Measurements from ENCODE around the gene FMN1. TPM values are rescaled to one million over a fixed set of nuclear protein-coding genes. Genes with fewer than 3 reads are reported as not detected.

Gene FMN1
- total RNA-seq, 2 donors from 2014 or later: 26.9 to 27.5 TPM

- ATAC-seq (ENCODE audit: insufficient number of reproducible peaks, low FRiP score, low read depth) (no peak), DNase-seq (ENCODE audit: low spot score) (no peak)
- no peaks in the 10 kb centered on the region for H3K4me1 ChIP-seq (ENCODE audit: control insufficient read depth in 1 of 2, low read depth in 2 of 2)
- no peak overlapping the region for H3K4me3 ChIP-seq
- no peaks in the 10 kb centered on the region for H3K9me3 ChIP-seq
- H3K27me3 ChIP-seq (replicated peaks; ENCODE audit: insufficient read depth): no peaks in the 10 kb centered on the region
- H3K27ac ChIP-seq: no peak overlapping the region
- no peak for TF ChIP-seq CTCF (IDR thresholded peaks at IDR 0.05)
- H3K36me3 ChIP-seq: no peaks in the 10 kb centered on the region
Observed at GRCh38 chr15:33211176-33211808, 16.8 kb upstream of the FMN1 start.

GRCh38 chr15:33209575-33210481, 15.3 kb upstream of the FMN1 start:
- no peak for TF ChIP-seq CTCF (IDR thresholded peaks at IDR 0.05)
- Histone ChIP-seq H3K4me3 (no peak overlapping the region), H3K36me3 (no peaks in the 10 kb centered on the region), H3K27me3 (replicated peaks; ENCODE audit: insufficient read depth) (no peaks in the 10 kb centered on the region), H3K9me3 (no peaks in the 10 kb centered on the region), H3K27ac (no peak overlapping the region), H3K4me1 (ENCODE audit: control insufficient read depth in 1 of 2, low read depth in 2 of 2) (no peaks in the 10 kb centered on the region)
- DNase-seq (ENCODE audit: low spot score) (no peak), ATAC-seq (ENCODE audit: insufficient number of reproducible peaks, low FRiP score, low read depth) (no peak)

GRCh38 chr15:33207646-33208045, 13.1 kb upstream of the FMN1 start:
- no peak for ATAC-seq (ENCODE audit: insufficient number of reproducible peaks, low FRiP score, low read depth)
- DNase-seq (ENCODE audit: low spot score): no peak
- H3K4me1 ChIP-seq (ENCODE audit: control insufficient read depth in 1 of 2, low read depth in 2 of 2): no peaks in the 10 kb centered on the region
- no peaks in the 10 kb centered on the region for H3K9me3 ChIP-seq
- H3K4me3 ChIP-seq: no peak overlapping the region
- H3K27ac ChIP-seq: no peak overlapping the region
- TF ChIP-seq CTCF (IDR thresholded peaks at IDR 0.05): no peak
- no peaks in the 10 kb centered on the region for H3K27me3 ChIP-seq (replicated peaks; ENCODE audit: insufficient read depth)
- no peaks in the 10 kb centered on the region for H3K36me3 ChIP-seq

DNA sequence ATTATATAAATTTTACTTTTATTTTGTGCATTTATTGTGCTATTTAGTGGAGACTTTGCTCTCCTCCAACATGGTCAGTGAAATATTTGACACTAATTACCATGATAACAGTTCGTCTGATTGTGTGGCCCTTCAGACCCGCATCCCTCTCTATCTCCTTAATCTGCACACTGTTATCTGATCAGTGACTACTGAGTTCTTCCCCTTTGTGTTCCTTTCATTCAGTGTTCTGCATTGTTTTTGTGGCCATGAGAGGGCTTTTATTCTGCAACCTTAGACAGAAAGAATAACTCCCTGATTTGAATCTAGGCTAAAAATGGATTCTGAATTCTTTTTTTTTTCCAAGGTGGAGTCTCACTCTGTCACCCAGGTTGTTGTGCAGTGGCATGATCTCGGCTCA, 11.9 kb upstream of the FMN1 start:
- Histone ChIP-seq H3K9me3 (no peaks in the 10 kb centered on the region), H3K27me3 (replicated peaks; ENCODE audit: insufficient read depth) (no peaks in the 10 kb centered on the region), H3K4me1 (ENCODE audit: control insufficient read depth in 1 of 2, low read depth in 2 of 2) (no peaks in the 10 kb centered on the region), H3K4me3 (no peak overlapping the region), H3K36me3 (no peaks in the 10 kb centered on the region), H3K27ac (no peak overlapping the region)
- DNase-seq (ENCODE audit: low spot score) (no peak), ATAC-seq (ENCODE audit: insufficient number of reproducible peaks, low FRiP score, low read depth) (no peak)
- TF ChIP-seq CTCF (IDR thresholded peaks at IDR 0.05): no peak

DNA sequence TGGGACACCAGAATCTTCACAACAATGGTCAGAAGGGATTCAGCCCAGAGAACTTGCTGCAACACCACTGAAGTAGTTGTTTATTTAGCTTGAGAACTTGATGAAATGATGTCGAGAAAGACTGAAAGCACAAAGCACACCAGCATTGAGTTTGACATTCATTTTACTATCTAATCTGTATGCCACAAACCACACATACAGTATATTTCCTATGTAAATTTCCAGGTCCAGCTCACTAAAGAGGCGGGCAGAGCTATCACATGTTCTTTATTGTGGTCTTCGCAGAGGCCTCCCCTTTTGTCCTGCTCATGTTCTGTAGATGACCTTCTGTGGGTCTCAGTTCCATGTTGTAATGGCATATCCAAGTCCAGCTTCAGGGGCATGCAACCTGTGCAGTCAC, 10.4 kb upstream of the FMN1 start:
- DNase-seq (ENCODE audit: low spot score): no peak
- Histone ChIP-seq H3K9me3 (no peaks in the 10 kb centered on the region), H3K36me3 (no peaks in the 10 kb centered on the region), H3K4me1 (ENCODE audit: control insufficient read depth in 1 of 2, low read depth in 2 of 2) (no peaks in the 10 kb centered on the region), H3K4me3 (no peak overlapping the region), H3K27ac (no peak overlapping the region), H3K27me3 (replicated peaks; ENCODE audit: insufficient read depth) (no peaks in the 10 kb centered on the region)
- TF ChIP-seq CTCF (IDR thresholded peaks at IDR 0.05): no peak
- ATAC-seq (ENCODE audit: insufficient number of reproducible peaks, low FRiP score, low read depth): no peak
